ENCODE measurements around the gene RASA3.

RASA3 gene

DNA sequence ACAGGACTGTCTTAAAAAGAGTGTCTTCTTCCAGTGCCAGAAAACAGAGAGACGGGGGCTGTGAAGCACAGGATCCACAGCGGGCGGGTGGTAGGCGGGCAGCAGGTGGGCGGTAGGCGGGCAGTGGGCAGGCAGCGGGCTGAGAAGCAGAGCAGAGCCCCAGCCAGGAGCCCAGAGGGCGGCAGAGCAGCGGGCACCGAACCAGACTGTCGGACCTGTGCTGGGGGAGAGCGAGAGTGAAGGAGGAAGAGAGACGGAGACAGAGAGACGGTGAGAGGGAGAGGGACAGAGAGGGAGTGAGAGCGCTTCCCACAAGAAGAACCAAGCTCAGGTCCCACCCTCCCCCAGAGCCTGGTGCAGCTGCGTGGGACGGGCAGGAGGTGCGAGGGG, 30.3 kb downstream of the RASA3 start:
- H3K79me2 ChIP-seq (ENCODE audit: low read length) = peaks cover 87% of the 10 kb centered on the region
- no peaks in the 10 kb centered on the region for H3K9me2 ChIP-seq (replicated peaks; ENCODE audit: insufficient read depth, low read length)
- DNase-seq = no peak
- H3K36me3 ChIP-seq (replicated peaks; ENCODE audit: insufficient read depth, low read length) = no peaks in the 10 kb centered on the region; the same call in 1 of the 2 replicates
- H3K27ac ChIP-seq (ENCODE audit: low read length) = peak overlapping the region; percentile 98; the same call in 1 of the 2 replicates
- no peaks in the 10 kb centered on the region for H3K9me3 ChIP-seq (replicated peaks; ENCODE audit: insufficient read depth, low read length)
- no peaks in the 10 kb centered on the region for H4K20me1 ChIP-seq (ENCODE audit: insufficient read depth, low read length)
- H3K9ac ChIP-seq (ENCODE audit: low read length) = no peak overlapping the region
- peaks cover 23% of the 10 kb centered on the region for H3F3A ChIP-seq (ENCODE audit: insufficient read depth, low read length)
- no peak overlapping the region for H2AFZ ChIP-seq (ENCODE audit: low read length)
- H3K4me2 ChIP-seq (ENCODE audit: low read depth, low read length) = no peak overlapping the region
- H3K4me1 ChIP-seq (ENCODE audit: low read length) = peaks cover 29% of the 10 kb centered on the region
- TF ChIP-seq, protein P1, sequence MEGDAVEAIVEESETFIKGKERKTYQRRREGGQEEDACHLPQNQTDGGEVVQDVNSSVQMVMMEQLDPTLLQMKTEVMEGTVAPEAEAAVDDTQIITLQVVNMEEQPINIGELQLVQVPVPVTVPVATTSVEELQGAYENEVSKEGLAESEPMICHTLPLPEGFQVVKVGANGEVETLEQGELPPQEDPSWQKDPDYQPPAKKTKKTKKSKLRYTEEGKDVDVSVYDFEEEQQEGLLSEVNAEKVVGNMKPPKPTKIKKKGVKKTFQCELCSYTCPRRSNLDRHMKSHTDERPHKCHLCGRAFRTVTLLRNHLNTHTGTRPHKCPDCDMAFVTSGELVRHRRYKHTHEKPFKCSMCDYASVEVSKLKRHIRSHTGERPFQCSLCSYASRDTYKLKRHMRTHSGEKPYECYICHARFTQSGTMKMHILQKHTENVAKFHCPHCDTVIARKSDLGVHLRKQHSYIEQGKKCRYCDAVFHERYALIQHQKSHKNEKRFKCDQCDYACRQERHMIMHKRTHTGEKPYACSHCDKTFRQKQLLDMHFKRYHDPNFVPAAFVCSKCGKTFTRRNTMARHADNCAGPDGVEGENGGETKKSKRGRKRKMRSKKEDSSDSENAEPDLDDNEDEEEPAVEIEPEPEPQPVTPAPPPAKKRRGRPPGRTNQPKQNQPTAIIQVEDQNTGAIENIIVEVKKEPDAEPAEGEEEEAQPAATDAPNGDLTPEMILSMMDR (IDR thresholded peaks at IDR 0.05; ENCODE audit: low read length) = no peak
- TF ChIP-seq EZH2 (optimal IDR thresholded peaks at IDR 0.05; ENCODE audit: low read depth, low read length) (no peak), EZH2phosphoT487 (IDR thresholded peaks at IDR 0.05; ENCODE audit: low read length) (no peak)
- no peaks in the 10 kb centered on the region for H3K27me3 ChIP-seq (replicated peaks; ENCODE audit: insufficient read depth, low read length)
- no peak overlapping the region for H3K4me3 ChIP-seq (ENCODE audit: low read length)

DNA sequence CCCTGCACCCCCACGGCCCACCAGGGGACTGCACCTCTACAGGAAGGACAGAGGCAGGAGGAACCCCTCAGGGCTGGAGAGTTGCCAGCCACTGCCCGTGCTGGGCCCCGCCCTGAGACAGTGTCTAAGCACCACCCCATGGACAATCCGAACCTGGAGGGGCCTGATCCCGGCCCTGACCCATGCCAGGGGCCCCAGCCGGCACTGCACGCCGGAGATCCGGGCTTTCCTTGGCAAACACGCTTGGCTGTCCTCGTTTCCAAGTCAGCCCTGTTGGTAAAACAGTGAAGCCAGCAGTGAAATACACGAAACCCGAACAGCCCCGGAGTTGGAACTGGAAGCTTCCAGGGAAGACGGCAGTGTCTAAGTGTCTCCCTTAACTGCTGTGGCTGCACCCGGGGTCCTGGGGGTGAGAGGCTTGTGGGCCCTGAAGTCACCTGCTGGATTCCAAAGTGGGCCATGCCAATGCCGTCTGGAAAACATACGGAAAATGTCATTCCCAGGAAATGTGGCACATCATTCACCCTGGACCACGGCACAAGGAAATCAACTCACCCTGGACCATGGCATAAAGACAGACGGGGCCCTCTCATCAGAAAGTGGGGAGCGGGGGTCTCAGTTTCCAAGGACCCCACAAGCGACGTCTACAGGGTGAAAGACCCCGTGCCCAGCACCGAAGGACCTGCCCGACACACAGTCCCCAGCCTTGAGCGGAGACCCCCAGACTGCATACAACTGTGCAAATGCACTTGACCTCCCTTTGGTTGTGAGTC, 30.9 kb downstream of the RASA3 start:
- Histone ChIP-seq H3K9ac (ENCODE audit: low read length) (peak overlapping the region; percentile 79), H2AFZ (ENCODE audit: low read length) (no peak overlapping the region), H3F3A (ENCODE audit: insufficient read depth, low read length) (peaks cover 23% of the 10 kb centered on the region), H3K27ac (ENCODE audit: low read length) (peak overlapping the region; percentile 98), H3K79me2 (ENCODE audit: low read length) (peaks cover 87% of the 10 kb centered on the region), H3K36me3 (replicated peaks; ENCODE audit: insufficient read depth, low read length) (no peaks in the 10 kb centered on the region; the same call in 1 of the 2 replicates), H3K9me3 (replicated peaks; ENCODE audit: insufficient read depth, low read length) (no peaks in the 10 kb centered on the region), H3K4me2 (ENCODE audit: low read depth, low read length) (peak overlapping the region; percentile 26; the same call in 1 of the 2 replicates), H3K9me2 (replicated peaks; ENCODE audit: insufficient read depth, low read length) (no peaks in the 10 kb centered on the region), H3K4me1 (ENCODE audit: low read length) (peaks cover 29% of the 10 kb centered on the region), H3K27me3 (replicated peaks; ENCODE audit: insufficient read depth, low read length) (no peaks in the 10 kb centered on the region), H4K20me1 (ENCODE audit: insufficient read depth, low read length) (no peaks in the 10 kb centered on the region), H3K4me3 (ENCODE audit: low read length) (no peak overlapping the region)
- no peak for DNase-seq
- TF ChIP-seq EZH2phosphoT487 (IDR thresholded peaks at IDR 0.05; ENCODE audit: low read length) (no peak), EZH2 (optimal IDR thresholded peaks at IDR 0.05; ENCODE audit: low read depth, low read length) (no peak)
- TF ChIP-seq, protein P1 (IDR thresholded peaks at IDR 0.05; ENCODE audit: low read length) = no peak

DNA sequence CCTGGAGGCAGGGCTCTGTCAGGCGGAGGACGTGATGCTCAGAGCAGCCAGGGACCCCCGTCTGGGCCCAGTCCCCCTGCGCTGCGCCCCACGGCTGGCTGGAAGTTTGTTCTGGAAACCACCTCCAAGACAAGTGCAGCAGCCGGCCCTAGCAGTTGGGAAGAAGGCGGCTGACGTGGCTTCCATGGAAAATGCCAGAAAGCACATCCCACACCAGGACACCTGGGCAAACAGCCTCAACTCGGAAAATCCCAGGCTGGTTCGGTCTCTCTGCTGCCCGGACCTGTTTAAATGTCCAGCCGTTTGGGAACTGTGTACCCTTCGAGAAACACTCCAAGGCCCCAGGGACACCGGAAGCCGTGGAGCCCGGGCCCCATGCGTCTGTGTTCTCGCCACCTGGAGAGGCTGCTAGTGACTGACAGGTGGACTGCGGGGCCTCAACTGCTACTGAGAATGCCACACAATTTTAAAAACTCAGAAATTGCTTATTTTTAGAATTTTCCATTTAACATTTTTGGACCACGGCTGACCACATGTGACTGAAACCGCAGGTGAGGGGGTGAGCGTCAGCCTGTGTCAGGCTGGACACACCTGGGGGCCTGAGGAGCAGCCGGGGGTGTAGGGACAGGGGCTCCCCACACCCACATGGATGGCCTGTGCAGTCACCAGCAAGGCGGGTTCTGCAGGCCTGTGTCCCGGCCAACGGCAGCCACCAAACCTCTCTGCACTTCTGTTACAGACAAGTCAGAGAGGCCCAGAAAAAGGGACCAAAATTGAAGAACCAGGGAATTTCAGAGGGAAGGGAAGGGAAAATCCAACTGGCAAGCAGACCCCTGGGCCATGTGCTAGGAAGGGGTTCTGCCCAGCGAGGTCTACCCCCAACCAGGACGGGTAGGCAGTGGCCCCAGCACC, 31.7 kb downstream of the RASA3 start:
- Histone ChIP-seq H3F3A (ENCODE audit: insufficient read depth, low read length) (peaks cover 23% of the 10 kb centered on the region), H3K9me3 (replicated peaks; ENCODE audit: insufficient read depth, low read length) (no peaks in the 10 kb centered on the region), H3K4me2 (ENCODE audit: low read depth, low read length) (peak overlapping the region; percentile 58; the same call in 1 of the 2 replicates), H3K9ac (ENCODE audit: low read length) (peak overlapping the region; percentile 79), H3K4me1 (ENCODE audit: low read length) (peaks cover 29% of the 10 kb centered on the region), H3K9me2 (replicated peaks; ENCODE audit: insufficient read depth, low read length) (no peaks in the 10 kb centered on the region), H2AFZ (ENCODE audit: low read length) (no peak overlapping the region), H4K20me1 (ENCODE audit: insufficient read depth, low read length) (no peaks in the 10 kb centered on the region), H3K27ac (ENCODE audit: low read length) (peak overlapping the region; percentile 98), H3K36me3 (replicated peaks; ENCODE audit: insufficient read depth, low read length) (no peaks in the 10 kb centered on the region; the same call in 1 of the 2 replicates), H3K4me3 (ENCODE audit: low read length) (0 out of 2 replicates have a peak overlapping the region, but pooled peaks have one; percentile 14), H3K79me2 (ENCODE audit: low read length) (peaks cover 87% of the 10 kb centered on the region), H3K27me3 (replicated peaks; ENCODE audit: insufficient read depth, low read length) (no peaks in the 10 kb centered on the region)
- TF ChIP-seq, protein P1 (IDR thresholded peaks at IDR 0.05; ENCODE audit: low read length) = no peak
- no peak for TF ChIP-seq EZH2phosphoT487 (IDR thresholded peaks at IDR 0.05; ENCODE audit: low read length)
- no peak for TF ChIP-seq EZH2 (optimal IDR thresholded peaks at IDR 0.05; ENCODE audit: low read depth, low read length)
- DNase-seq = peak; percentile 75

Measured in MM.1S (cell line).